HL-60 (cell line): ENCODE measurements around the gene PCDH15.

Experiments used
- DNase-seq, 2 experiments: peaks; one replicate each; pipeline ENCODE4 v3.0.0-alpha.2; 2010 to 2020; ENCODE audit warnings: low read depth in 1 of 2, low spot score in 1 of 2
- H3K27ac ChIP-seq: fragments of 250-450 bp; sonication (Bioruptor Pico); replicated peaks from 2 replicates; pipeline ENCODE4 v1.5.1; 2020; ENCODE audit warnings: mild to moderate bottlenecking, moderate library complexity
- H3K27me3 ChIP-seq: fragments of 250-450 bp; sonication (Bioruptor Pico); 2 replicates; pipeline ENCODE4 v1.5.1; 2021; ENCODE audit warnings: mild to moderate bottlenecking, moderate library complexity; ENCODE audit not compliant: insufficient read depth, poor library complexity, severe bottlenecking
- H3K4me3 ChIP-seq: replicated peaks from 2 replicates; pipeline ENCODE4 v1.5.1; 2011; ENCODE audit warnings: mild to moderate bottlenecking, control low read depth, low read length; ENCODE audit not compliant: insufficient read depth
- GABPA ChIP-seq: IDR thresholded peaks from 2 replicates; pipeline ENCODE4 v1.6.1; 2012; ENCODE audit warnings: low read depth
- POLR2AphosphoS5 ChIP-seq: IDR thresholded peaks from 2 replicates; pipeline ENCODE4 v1.6.1; 2012; ENCODE audit warnings: low read depth
- SPI1 ChIP-seq: IDR thresholded peaks from 2 replicates; pipeline ENCODE4 v1.6.1; 2012; ENCODE audit warnings: low read depth, mild to moderate bottlenecking, borderline replicate concordance
- TF ChIP-seq, protein P1 (sequence below): IDR thresholded peaks from 2 replicates; pipeline ENCODE4 v1.6.1; 2012; ENCODE audit warnings: low read depth; ENCODE audit not compliant: insufficient replicate concordance
- TF ChIP-seq, protein P2 (sequence below): IDR thresholded peaks from one replicate; pipeline ENCODE4 v1.5.1; 2011; ENCODE audit warnings: low read length, control low read depth, inconsistent platforms; ENCODE audit not compliant: insufficient read depth

PCDH15 gene

DNA sequence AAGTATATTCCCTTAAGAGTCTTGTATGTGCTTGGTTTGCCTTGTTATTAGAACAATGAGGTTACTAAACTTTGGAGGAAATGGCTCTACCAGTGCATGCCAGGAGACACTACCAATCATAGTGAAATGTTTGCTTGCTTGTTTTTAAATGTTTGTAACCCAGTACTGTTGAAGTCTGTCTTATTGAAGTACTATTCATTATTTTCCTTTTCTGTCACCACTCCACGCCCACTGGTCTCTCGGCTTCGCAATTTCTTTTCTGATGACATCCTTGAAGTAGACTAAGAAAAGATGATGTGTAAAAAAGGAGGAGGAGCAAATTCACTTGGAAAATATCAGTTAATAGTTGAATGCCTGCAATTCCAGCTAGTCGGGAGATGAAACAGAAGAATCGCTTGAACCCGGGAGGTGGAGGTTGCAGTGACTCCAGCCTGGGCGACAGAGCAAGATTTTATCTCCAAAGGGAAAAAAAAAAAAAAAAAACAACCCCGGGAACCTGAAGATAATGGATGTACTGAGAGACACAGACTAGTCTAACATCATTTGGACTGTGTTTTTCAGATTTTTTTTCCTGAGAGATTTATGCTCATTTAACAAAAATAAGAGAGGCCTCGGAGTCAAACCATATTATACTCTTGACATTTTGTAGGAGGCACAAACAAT, 959.4 kb downstream of the PCDH15 start:
- no peak overlapping the region for H3K4me3 ChIP-seq
- no peak for DNase-seq
- TF ChIP-seq SPI1 = no peak
- no peak for TF ChIP-seq POLR2AphosphoS5
- TF ChIP-seq, protein P1, sequence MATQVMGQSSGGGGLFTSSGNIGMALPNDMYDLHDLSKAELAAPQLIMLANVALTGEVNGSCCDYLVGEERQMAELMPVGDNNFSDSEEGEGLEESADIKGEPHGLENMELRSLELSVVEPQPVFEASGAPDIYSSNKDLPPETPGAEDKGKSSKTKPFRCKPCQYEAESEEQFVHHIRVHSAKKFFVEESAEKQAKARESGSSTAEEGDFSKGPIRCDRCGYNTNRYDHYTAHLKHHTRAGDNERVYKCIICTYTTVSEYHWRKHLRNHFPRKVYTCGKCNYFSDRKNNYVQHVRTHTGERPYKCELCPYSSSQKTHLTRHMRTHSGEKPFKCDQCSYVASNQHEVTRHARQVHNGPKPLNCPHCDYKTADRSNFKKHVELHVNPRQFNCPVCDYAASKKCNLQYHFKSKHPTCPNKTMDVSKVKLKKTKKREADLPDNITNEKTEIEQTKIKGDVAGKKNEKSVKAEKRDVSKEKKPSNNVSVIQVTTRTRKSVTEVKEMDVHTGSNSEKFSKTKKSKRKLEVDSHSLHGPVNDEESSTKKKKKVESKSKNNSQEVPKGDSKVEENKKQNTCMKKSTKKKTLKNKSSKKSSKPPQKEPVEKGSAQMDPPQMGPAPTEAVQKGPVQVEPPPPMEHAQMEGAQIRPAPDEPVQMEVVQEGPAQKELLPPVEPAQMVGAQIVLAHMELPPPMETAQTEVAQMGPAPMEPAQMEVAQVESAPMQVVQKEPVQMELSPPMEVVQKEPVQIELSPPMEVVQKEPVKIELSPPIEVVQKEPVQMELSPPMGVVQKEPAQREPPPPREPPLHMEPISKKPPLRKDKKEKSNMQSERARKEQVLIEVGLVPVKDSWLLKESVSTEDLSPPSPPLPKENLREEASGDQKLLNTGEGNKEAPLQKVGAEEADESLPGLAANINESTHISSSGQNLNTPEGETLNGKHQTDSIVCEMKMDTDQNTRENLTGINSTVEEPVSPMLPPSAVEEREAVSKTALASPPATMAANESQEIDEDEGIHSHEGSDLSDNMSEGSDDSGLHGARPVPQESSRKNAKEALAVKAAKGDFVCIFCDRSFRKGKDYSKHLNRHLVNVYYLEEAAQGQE = no peak
- no peak for TF ChIP-seq GABPA
- TF ChIP-seq, protein P2, sequence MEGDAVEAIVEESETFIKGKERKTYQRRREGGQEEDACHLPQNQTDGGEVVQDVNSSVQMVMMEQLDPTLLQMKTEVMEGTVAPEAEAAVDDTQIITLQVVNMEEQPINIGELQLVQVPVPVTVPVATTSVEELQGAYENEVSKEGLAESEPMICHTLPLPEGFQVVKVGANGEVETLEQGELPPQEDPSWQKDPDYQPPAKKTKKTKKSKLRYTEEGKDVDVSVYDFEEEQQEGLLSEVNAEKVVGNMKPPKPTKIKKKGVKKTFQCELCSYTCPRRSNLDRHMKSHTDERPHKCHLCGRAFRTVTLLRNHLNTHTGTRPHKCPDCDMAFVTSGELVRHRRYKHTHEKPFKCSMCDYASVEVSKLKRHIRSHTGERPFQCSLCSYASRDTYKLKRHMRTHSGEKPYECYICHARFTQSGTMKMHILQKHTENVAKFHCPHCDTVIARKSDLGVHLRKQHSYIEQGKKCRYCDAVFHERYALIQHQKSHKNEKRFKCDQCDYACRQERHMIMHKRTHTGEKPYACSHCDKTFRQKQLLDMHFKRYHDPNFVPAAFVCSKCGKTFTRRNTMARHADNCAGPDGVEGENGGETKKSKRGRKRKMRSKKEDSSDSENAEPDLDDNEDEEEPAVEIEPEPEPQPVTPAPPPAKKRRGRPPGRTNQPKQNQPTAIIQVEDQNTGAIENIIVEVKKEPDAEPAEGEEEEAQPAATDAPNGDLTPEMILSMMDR = no peak
- no peak overlapping the region for H3K27ac ChIP-seq
- H3K27me3 ChIP-seq = no peaks in the 10 kb centered on the region

DNA sequence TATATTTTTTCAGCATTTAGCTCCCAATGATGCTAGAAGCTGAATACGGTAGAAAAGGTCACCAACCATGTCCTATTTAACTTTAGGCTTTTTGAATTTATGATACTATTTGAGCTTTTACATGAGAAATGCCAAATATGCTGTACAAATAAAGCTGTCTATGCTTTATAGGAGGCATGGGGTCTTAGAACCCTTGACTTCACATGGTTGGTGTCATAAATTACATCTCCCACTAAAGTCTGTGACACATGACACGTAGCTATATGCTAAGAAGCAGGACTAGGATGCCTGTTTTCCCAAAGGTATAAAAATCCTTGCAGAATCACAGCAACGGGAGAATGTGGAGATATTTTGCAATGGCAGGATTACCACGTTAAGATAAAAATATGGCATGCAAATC, 960.4 kb downstream of the PCDH15 start:
- H3K27me3 ChIP-seq = no peaks in the 10 kb centered on the region
- no peak overlapping the region for H3K27ac ChIP-seq
- TF ChIP-seq, protein P2 = no peak
- TF ChIP-seq GABPA (no peak), POLR2AphosphoS5 (no peak), SPI1 (no peak)
- TF ChIP-seq, protein P1 = no peak
- no peak overlapping the region for H3K4me3 ChIP-seq
- no peak for DNase-seq

DNA sequence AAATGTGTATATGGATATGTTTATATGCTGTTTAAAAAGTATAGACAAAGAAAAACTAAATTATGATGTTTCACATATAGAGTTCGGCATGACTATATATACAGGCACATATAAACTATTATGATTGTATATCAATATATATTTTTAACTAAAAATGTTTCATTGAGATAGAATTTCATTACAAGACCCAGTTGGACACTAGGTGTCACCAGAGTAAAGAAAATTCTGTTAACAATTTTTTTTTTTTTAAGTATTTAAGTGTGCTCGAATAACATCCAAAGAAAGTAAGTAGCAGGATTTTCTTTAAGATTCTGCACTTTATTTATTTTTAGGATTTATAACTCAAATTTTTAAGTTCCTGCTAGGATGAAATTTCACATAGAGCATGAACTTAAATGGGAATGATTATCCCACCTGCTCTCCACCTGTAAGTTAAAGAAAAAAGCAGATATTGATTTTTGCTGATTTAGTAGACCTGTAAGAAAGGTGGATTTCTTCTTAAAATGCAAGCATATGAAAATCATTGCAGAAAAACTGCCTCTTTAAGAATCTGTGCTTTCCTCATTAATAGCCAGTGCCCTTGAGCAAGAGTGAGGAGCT, 961.5 kb downstream of the PCDH15 start:
- TF ChIP-seq SPI1 (no peak), POLR2AphosphoS5 (no peak), GABPA (no peak)
- TF ChIP-seq, protein P2 = no peak
- TF ChIP-seq, protein P1 = no peak
- DNase-seq = no peak
- H3K27me3 ChIP-seq = no peaks in the 10 kb centered on the region
- no peak overlapping the region for H3K4me3 ChIP-seq
- H3K27ac ChIP-seq = no peak overlapping the region
